GM12801 (cell line): ENCODE data around the gene MVK.

ENCODE experiments used
- CTCF ChIP-seq: IDR thresholded peaks from one replicate; pipeline ENCODE4 v1.5.1; 2011; ENCODE audit warnings: control low read depth; ENCODE audit not compliant: insufficient read length; ENCODE audit errors: extremely low read depth

Gene MVK

DNA sequence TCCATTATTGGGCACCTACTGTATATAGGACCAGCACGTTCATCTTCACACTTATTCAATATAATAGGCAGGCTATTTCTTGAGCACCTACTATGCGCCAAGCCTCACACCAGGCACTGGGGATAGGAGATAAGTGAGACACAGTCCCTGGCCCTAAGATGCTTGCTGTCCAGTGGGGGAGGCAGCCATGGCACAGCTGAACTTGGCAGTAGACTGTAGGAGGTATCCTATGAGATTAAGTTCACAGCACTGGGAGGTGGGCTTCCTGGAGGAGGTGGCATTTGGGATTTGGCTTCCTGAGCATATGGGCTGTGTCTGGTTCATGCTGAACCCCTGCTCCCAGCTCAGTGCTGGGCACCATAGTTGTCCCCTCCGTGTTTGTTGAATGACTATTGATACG is 65.1 kb downstream of the MVK start:
- TF ChIP-seq CTCF = no peak

GRCh38 chr12:109639151-109639872 is 65.7 kb downstream of the MVK start:
- no peak for TF ChIP-seq CTCF

- TF ChIP-seq CTCF = no peak
Measured at GRCh38 chr12:109640961-109641360, 67.4 kb downstream of the MVK start.

GRCh38 chr12:109641422-109641821 is 67.8 kb downstream of the MVK start:
- TF ChIP-seq CTCF = no peak

- no peak for TF ChIP-seq CTCF
Measured at GRCh38 chr12:109642506-109643132, 69.0 kb downstream of the MVK start.

GRCh38 chr12:109645194-109645593 is 71.6 kb downstream of the MVK start:
- TF ChIP-seq CTCF = no peak

DNA sequence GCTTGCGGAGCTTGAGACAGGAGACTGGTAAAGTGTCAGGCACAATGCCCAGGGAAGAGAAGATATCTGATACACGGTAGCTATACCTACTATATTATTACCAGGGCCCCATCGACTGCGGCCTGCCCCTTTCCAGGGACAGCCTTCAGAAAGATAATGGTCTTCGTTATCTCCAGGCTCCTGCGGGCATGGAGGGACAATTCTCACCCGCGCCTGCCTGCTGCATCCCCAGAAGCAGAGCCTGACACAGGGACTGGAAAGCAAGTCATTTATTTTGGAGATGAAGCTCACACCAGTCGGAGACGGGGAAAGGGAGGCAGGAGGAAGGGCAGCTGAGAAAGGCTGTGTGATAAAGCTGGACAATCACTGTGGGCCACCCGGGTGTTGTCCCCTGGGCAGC is 72.1 kb downstream of the MVK start:
- TF ChIP-seq CTCF = no peak
